GM19025 (cell line): ENCODE data around the gene WDPCP.
"Not testable (repeated sequence)": the region's sequence is repeated elsewhere in the genome, so short reads cannot be mapped to it uniquely, and the experiment has no call there.

Experiments
- ATAC-seq: cut with Tn5 transposase; IDR thresholded peaks from one replicate; pipeline ENCODE4 v1.9.1; 2021; ENCODE audit warnings: mild to moderate bottlenecking, low read depth, moderate library complexity; ENCODE audit not compliant: unreplicated experiment

Gene WDPCP

DNA sequence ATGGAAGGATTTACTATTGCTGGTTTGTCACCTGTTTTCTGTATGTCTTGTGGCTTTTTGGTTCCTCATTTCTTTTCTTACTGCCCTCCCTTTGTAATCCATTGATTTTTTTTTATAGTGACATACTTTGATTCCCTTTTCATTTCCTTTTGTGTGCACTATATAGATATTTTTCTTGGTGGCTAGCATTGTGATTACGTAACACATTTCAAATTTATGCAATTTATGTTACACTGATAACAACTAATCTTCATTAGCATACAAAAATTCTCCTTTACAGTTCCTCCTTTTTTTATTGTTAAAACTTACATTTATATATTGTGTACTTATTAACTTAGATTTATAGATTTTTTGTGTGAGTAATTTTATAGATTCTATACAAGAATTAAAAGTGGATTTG is 457.1 kb downstream of the WDPCP start:
- no peak for ATAC-seq

DNA sequence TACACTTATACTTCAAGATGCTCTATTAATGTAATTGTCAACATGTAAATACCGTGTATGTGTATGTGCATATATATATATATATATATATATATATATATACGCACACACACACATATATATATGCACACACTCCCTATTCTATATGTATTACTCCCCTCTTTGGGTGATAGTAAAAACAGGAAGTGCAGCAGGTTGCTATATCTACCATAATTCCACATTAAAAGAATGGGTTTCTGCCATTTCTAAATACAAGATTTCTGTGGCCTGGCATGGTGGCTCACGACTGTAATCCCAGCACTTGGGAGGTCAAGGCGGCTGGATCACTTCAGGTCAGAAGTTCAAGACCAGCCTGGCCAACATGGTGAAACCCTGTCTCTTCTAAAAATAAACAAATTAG is 460.7 kb downstream of the WDPCP start:
- ATAC-seq = no peak

DNA sequence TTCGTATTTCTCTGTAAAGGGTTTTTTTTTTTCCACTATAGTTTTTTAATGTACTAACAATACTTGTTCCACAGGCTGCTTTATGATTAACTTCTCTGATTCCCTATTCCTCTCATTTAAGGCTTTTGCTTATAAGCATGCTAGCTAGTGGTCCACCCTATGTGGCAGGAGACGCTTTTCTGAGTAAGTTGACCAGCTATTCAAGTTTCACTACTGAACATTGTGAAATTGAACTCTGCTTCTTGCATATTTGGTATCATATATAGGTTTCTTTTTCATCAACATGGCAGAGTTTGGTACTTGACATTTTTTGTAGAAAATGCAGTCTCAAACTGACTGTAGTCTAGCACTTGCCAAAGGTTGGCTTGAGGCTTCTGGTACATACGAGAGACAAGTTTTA is 463.4 kb downstream of the WDPCP start:
- ATAC-seq = peak; percentile 78

DNA sequence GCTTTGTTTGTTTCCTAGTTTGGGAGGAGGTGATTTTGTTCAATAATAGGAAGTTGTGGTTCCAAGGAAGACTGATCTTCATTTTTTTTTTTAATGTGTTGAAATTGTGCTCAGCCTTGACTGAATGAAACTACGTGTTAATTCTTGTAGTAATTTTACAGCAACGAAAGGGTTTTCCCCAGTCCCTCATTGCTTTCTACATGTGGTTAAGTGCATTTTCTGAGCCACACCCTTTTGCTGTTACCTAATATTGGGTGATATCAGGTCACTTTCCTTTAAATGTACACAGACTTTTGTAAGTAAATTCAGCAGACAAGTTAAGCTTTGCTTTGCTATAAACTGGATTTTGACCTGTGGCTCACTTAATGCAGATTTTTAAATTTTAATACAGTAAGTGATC is 464.1 kb downstream of the WDPCP start:
- no peak for ATAC-seq

DNA sequence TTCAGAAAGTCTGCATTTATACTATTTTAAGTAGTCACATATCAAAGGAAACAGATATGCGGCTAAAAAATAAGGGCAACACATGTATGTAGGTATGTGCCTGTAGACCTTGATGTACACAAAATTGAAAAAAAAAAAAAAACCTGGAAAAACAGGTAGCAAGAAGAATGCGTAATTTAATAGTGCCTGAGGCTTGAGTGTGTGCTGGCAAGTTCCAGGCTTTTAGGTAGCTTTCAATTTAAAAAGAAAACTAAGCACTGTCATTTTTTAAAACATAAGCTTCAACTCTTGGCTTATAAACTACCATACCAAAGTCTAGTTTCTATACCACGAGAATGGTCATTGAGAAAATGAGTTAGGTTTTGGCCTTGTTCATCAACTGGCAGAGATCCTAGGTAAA is 465.4 kb downstream of the WDPCP start:
- no peak for ATAC-seq

DNA sequence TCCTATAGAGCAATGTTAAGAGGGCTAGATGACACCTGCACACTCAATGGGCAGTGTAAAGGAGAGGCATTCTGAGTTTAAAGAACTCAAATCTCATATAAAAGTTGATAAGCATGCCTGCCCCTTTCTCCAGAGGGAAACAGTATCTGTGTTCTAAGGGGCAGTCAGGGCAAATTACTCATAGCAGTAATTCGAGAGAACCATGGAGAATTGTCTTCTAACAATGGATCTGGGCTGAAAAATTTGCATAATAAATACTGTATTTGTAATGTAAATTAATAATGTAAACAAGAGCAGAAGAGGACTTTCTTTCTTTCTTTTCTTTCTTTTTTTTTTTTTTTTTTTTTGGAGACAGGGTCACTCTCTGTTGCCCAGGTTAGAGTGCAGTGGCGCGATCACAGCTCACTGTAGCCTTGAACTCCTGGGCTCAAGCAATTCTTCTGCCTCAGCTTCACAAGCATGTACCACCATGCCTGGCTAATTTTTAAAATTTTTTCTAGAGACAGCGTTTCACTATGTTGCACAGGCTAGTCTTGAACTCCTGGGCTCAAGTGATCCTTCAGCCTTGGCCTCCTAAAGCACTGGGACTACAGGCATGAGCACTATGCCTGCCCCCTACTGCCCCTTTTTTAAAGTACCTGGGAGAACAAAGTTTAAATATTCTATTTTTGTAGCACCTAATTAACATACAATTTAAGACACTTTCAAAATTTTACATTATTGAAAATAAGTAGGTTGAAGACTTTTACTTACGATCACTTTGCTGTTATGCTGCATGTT is 467.0 kb downstream of the WDPCP start:
- no peak for ATAC-seq

DNA sequence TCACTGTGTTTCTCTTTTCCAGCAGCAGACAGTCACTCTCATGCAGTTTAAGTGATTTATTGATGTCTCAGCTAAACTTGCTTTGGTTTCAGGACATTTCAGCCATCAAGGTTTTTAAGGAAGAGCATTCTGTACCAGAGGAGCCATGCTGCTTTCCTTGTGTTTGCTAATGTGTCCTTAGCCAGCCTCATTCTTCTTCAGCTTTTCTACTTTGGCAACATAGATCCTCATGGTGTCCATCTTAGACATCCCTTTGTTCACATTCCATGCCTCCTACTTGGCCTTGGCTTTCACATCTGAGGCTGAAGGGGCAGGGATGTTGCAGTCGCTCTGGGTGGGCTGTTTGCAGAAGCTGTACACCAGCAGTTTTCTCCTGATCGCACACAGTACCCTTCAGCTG is 469.5 kb downstream of the WDPCP start:
- no peak for ATAC-seq

DNA sequence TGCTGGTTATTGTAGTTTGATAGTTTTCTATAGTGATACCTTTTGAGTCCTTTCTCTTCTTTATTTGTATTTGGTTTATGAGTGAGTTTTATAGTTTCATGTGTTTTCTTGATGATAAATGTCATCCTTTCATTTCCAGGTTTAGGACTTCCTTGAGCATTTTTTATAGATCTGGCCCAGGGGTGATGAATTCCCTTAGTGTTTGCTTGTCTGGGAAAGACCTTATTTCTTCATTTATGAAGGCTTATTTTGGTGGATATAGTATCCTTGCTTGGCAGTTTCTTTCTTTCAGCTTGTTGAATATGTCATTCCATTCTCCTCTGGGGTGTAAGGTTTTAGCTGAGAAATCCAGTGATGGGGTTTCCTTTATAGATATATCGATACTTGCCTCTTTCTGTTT is 483.8 kb downstream of the WDPCP start:
- ATAC-seq = no peak

DNA sequence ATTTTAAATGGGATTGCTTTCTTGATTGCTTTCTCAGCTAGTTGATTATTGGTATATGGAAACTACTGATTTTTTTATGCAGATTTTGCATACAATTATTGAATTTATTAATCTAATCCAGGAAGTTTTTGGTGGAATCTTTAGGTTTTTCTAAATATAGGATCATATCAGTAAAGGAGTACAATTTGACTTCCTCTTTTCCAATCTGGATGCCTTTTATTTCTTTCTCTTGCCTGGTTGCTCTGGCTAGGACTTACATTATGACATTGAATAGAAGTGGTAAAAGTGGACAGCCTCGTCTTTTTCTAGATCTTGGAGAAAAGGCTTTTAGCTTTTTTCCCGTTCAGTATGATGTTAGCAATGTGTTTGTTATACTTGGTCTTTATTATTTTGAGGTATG is 486.3 kb downstream of the WDPCP start:
- ATAC-seq = no peak

DNA sequence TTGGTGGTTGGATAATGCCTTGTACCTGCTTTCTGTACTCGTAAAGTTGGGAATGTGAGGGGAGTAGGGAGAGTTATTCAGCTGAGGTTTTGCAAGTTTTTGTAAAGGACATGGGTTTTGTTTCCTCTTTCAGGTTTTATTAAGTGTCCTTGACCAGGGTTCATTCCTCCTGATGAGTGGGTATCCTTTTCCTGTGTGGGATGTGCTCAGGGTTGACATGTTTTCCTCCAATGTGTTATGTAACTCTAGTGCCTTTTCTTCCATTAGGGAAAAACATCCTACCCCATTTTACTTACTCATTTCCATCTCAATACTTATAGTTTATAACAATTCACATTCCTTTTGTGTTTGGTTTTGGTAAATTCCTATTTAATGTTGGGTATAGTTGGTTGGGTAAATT is 489.2 kb downstream of the WDPCP start:
- no peak for ATAC-seq

DNA sequence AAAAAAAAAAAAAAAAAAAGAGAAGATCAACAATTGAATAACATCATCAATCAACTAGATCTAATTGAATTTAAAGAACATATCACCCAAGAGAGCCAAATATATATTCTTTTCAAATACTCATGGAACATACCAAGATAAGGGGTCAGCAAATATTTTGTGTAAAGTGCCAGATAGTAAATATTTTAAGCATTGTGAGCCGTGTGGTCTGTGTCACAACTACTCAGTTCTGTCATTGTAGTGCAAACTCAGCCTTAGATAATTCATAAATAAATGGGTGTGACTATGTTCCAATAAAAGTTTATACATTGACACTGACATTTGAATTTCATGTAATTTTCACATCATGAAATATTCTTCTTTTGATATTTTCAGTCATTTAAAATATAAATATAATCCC is 491.8 kb downstream of the WDPCP start:
- no peak for ATAC-seq

DNA sequence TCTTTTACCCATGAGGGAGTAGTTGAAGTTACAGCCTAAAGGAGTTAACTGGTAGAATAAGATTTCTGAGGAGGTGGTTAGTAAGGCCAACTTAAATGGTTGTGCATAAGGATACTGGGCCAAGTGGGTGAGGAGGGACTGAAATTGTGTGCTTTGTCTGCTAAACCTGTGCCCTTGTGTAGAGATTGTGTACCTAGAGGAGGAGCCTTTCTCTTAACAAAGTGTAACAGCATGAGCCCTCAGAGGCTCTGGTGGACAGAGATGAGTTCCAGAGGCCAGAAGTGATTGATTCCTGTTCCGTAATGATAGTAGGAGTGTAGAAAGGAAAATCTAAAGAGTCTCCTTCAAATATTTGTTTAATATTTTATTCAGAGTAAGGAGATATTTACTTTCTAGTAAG is 494.8 kb downstream of the WDPCP start:
- no peak for ATAC-seq

DNA sequence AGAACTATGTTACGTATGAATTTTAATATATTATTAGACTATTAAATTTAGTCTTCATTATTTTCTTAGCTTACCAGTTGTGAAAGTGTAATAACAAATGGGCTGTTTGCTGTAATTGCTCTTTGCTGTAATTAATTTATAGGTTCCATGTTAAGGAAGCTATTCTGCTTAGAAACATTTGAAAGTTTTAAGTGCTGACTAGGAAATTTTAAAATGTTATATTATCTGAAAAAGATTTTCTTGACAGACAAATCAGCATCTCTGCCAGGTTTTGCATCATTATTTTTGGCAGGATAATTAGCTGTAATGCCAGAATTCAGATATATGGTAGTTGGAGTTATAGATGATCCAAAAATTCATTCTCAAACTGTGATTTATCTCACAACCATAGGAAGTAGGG is 495.4 kb downstream of the WDPCP start:
- ATAC-seq = no peak

DNA sequence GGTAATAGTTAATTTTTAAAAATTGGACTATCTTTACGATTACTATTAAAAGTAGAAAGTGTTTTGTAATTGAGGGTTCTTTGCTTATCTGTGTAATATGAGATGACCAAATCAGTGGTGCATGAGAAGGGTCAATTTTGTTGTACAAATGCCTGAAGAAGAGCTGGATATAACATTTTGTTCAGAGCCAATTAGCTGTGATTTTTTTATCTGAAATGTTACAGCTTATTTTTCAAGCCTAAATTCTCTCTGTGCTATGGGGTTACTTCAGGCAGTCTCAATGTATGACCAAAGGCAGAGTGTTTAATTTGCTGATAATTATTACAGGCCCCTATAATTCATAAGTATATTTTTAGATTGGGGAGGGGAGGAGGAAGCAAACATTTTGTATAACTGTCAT is 495.9 kb downstream of the WDPCP start:
- no peak for ATAC-seq

DNA sequence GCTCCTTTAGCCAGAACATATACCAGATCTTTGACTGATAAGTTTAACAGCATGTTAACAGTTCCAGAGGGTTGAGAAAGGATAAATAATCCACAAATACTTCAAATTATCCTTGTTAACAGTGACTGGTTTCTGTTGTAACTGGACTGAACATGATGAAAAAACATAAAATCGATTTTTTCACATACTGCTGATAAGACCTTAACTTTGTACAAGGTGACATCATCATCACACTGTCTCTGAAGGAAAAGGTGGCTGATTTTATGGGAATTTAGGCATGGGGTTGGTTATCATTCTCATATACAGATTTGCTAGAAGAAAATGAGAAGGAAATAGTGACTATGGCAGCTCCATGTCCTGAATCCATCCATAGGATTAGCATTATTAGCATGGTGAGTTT is 501.6 kb downstream of the WDPCP start:
- ATAC-seq = no peak

DNA sequence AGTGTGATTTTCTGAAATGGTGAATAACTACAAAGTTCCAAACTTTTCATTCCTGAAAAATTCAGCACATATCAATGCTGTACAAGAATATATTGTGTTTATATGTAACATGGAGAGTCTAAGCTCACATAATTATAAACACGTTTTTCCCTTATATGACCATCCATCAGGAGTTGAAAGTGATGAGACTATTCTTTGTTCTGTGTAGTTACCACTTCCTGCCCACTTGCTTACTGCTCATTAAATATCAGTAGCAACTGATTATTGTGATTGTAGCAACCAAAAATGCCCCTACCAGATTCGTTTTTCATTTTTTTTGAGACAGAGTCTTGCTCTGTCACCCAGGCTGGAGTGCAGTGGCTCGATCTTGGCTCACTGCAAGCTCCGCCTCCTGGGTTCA is 506.9 kb downstream of the WDPCP start:
- ATAC-seq = no peak

DNA sequence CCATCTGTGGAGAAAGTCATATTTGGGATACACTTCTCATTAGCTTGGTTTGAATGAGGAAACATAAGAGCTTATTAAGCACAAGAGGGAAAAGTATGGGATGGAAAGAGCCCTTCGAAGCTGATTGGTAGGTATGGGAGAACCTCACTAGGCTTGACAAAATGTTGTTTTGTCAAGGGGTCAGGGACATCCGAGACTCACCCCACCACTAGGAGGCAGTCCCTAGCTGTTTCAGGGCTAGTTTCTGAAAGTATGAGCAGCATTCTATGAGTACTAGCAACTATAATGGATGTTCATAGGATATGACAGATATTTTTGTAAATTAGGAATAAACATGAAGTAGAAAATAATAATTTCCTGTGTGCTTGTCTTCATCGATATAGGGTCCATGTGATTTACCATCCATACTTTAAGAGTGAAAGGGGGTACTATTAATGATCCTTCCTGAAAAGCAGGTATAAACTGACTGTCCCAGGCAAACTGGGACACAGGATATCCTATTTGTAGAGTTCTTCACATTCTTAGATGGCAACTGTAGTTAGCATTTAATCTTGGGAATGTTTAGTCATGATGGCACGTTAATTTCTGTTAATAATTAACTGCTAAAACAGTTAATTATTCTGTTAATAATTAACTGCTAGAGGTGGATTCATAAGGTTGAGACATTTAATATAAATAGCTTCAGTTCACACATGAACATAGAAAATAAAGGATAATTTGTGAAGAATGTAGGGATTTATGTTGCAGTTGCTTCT is 509.2 kb downstream of the WDPCP start:
- ATAC-seq = no peak

DNA sequence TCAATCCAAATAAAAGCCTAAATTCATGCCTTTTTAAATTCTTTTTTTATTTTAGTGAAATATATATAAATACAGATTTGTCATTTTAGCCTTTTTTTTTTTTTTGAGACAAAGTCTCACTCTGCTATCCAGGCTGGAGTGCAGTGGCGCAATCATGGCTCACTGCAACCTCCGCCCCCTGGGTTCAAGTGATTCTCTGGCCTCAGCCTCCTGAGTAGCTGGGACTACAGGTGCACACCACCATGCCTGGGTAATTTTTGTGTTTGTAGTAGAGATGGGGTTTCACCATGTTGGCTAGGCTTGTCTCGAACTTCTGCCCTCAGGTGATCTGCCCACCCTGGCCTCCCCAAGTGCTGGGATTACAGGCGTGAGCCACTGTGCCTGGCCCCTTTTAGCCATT is 513.9 kb downstream of the WDPCP start:
- ATAC-seq = not testable (repeated sequence)

DNA sequence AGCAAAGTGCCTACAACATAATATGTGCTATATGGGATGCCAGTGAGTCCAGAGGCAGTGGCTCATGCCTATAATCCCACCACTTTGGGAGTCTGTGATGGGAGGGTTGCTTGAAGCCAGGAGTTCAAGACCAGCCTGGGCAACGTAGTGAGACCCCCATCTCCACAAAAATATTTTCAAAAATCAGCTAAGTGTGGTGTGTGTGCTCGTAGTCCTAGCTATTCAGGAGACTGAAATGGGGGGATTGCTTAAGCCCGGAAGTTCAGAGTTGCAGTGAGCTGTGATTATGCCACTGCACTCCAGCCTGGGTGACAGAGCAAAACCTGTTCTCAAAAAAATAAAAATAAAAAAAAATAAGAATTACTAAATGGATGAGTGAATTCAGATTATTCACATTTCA is 514.3 kb downstream of the WDPCP start:
- ATAC-seq = no peak

DNA sequence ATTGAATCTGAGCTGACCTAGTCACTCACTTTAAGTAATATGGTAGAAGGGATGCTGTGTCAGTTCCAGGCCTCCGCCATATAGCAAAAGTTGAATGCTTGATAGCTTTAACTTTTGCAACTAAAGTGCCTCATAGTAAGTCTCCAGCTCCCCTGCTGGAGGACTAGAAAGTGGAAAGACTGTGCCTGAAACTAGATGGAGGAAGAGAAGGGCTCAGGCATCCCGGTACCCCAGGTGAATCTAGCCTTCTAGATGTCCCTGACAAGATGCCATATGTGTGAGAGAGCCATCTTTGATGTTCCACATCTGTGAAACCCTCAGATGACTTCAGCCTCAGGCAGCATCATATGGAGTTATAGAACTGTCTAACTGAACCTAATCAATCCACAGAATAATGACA is 516.6 kb downstream of the WDPCP start:
- no peak for ATAC-seq
